Natural killer cell (primary cell): Measurements from ENCODE around the gene OOSP3. TPM values are rescaled to one million over a fixed set of nuclear protein-coding genes. Genes with fewer than 3 reads are reported as not detected.

Experiments
- ATAC-seq, 3 donors: fragments of 150-1000 bp in 2 of 3; fragments of 200-7000 bp in 1 of 3; cut with Tn5 transposase; 1 replicate in 1 of 3; 2 replicates in 2 of 3; pipeline ENCODE4 v1.10.0; 2021; ENCODE audit warnings: mild to moderate bottlenecking in 2 of 3, moderate library complexity in 2 of 3
- DNase-seq, 2 donors: peaks; one replicate each; pipeline versions ENCODE4 v3.0.0 to v3.0.0-alpha.2; 2013 to 2021; ENCODE audit warnings: mixed read lengths in 1 of 2
- H3K27ac ChIP-seq: one replicate; pipeline ENCODE4 v1.5.1; 2013; ENCODE audit warnings: mild to moderate bottlenecking, low read length
- H3K27me3 ChIP-seq: one replicate; pipeline ENCODE4 v1.6.1; 2013; ENCODE audit warnings: low read length; ENCODE audit not compliant: control insufficient read depth, insufficient read depth
- H3K36me3 ChIP-seq: one replicate; pipeline ENCODE4 v1.6.1; 2013; ENCODE audit warnings: low read length; ENCODE audit not compliant: control insufficient read depth, insufficient read depth
- H3K4me1 ChIP-seq: one replicate; pipeline ENCODE4 v1.6.1; 2013; ENCODE audit warnings: low read length; ENCODE audit not compliant: control insufficient read depth, insufficient read depth
- H3K4me3 ChIP-seq: one replicate; pipeline ENCODE4 v1.5.1; 2013; ENCODE audit warnings: low read length
- H3K9me3 ChIP-seq: one replicate; pipeline ENCODE4 v1.6.1; 2013; ENCODE audit warnings: low read length; ENCODE audit not compliant: control insufficient read depth, insufficient read depth
- H3K27ac Mint-ChIP-seq, 2 donors: one replicate each; pipeline ENCODE4 v1.8.0; 2022; ENCODE audit warnings: mild to moderate bottlenecking in 2 of 2, mixed read lengths in 2 of 2, moderate library complexity in 1 of 2
- H3K27me3 Mint-ChIP-seq, 2 donors: one replicate each; pipeline ENCODE4 v1.8.0; 2022; ENCODE audit warnings: low read depth in 2 of 2, mixed read lengths in 2 of 2
- H3K36me3 Mint-ChIP-seq: one replicate; pipeline ENCODE4 v1.8.0; 2022; ENCODE audit warnings: mixed read lengths
- H3K4me1 Mint-ChIP-seq, 2 donors: one replicate each; pipeline ENCODE4 v1.8.0; 2022; ENCODE audit warnings: mixed read lengths in 2 of 2
- H3K4me3 Mint-ChIP-seq: one replicate; pipeline ENCODE4 v1.8.0; 2022; ENCODE audit warnings: mild to moderate bottlenecking, moderate library complexity, mixed read lengths
- H3K9me3 Mint-ChIP-seq, 2 donors: one replicate each; pipeline ENCODE4 v1.8.0; 2022; ENCODE audit warnings: mixed read lengths in 2 of 2
- CTCF ChIP-seq: fragments of 200-600 bp; IDR thresholded peaks from one replicate; pipeline ENCODE4 v1.8.0; 2022; ENCODE audit warnings: antibody characterized with exemption
- WGBS: methylation state at CpG from one replicate; pipeline ENCODE4 v1.1.7; 2013; ENCODE audit warnings: missing lambda C conversion rate; ENCODE audit not compliant: insufficient coverage; 5-methylcytosine and 5-hydroxymethylcytosine counted together
- intact Hi-C: fragments of 100-400 bp; cut with micrococcal nuclease; formaldehyde crosslinking; loops from one replicate; pipeline ENCODE4 v1.14.2; 2022
- total RNA-seq, 4 donors: library from RNA; stranded (reverse); fragments of 120-200 nt in 1 of 4; gene quantifications; one replicate each; pipeline versions ENCODE4 v1.2.3 to v1.2.4, GENCODE V29; 2013 to 2022

The OOSP3 gene
- total RNA-seq, 3 donors from 2014 or later (not counting 1 experiment from before 2014, with no cell fraction given), result not detected

DNA sequence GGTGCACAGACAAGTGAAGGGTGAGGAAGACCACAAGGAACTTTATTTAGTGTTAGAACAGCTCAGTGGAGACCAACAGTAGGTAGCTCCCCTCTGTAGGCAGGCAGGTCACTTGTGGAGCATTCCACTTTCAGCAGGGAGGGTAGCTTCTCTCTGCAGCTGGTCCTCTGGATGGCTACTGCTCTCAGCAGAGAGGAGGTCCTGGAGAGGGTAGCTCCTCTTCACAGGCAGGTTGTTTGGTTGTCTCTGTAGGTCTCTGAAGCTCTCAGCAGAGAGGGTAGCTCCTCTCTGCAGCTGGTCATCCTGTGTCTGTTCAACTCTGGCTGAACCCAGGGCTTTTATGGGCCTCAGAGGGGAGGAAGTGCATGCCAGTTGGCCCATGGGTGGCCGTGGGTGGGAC lies 53.1 kb downstream of the OOSP3 start:
- no peaks in the 10 kb centered on the region for H3K27me3 ChIP-seq
- ATAC-seq (no peak), DNase-seq (no peak)
- Mint-ChIP-seq H3K27me3 (peaks cover 0 to 2% of the 10 kb centered on the region in 2 donors), H3K27ac (no peak overlapping the region), H3K9me3 (peaks cover 3 to 7% of the 10 kb centered on the region in 2 donors), H3K4me1 (no peaks in the 10 kb centered on the region), H3K4me3 (no peak overlapping the region), H3K36me3 (peaks cover 5% of the 10 kb centered on the region)
- peaks cover 12% of the 10 kb centered on the region for H3K9me3 ChIP-seq
- no peaks in the 10 kb centered on the region for H3K4me1 ChIP-seq
- H3K27ac ChIP-seq, result no peak overlapping the region
- H3K36me3 ChIP-seq, result no peaks in the 10 kb centered on the region
- WGBS, result 70% methylated on average over 1 of the region's 1 CpG
- H3K4me3 ChIP-seq, result no peak overlapping the region
- no peak for TF ChIP-seq CTCF
- intact Hi-C loops, result no loop called here

GRCh38 chr11:59938132-59938531 lies 59.5 kb downstream of the OOSP3 start, which contains the start of gene OOSP1:
TSS of gene OOSP1 (plus strand) at chr11:59938432. CDS start at chr11:59938455, 23 bp downstream.
- Mint-ChIP-seq H3K4me3 (no peak within 1 kb of the TSS), H3K36me3 (no peaks in the 10 kb centered on the region), H3K9me3 (peaks cover 2% of the 10 kb centered on the region in 2 donors), H3K27me3 (peaks cover 0 to 9% of the 10 kb centered on the region in 2 donors), H3K4me1 (peaks cover 0 to 4% of the 10 kb centered on the region in 2 donors), H3K27ac (no peak within 1 kb of the TSS)
- H3K9me3 ChIP-seq, result no peaks in the 10 kb centered on the region
- no peaks in the 10 kb centered on the region for H3K36me3 ChIP-seq
- intact Hi-C loops, result no loop called here
- H3K27me3 ChIP-seq, result no peaks in the 10 kb centered on the region
- no peak within 1 kb of the TSS for H3K4me3 ChIP-seq
- DNase-seq (no peak), ATAC-seq (no peak)
- no peak within 1 kb of the TSS for H3K27ac ChIP-seq
- no peak for TF ChIP-seq CTCF
- WGBS, result 63% methylated on average over 1 of the region's 2 CpGs
- H3K4me1 ChIP-seq, result no peaks in the 10 kb centered on the region

DNA sequence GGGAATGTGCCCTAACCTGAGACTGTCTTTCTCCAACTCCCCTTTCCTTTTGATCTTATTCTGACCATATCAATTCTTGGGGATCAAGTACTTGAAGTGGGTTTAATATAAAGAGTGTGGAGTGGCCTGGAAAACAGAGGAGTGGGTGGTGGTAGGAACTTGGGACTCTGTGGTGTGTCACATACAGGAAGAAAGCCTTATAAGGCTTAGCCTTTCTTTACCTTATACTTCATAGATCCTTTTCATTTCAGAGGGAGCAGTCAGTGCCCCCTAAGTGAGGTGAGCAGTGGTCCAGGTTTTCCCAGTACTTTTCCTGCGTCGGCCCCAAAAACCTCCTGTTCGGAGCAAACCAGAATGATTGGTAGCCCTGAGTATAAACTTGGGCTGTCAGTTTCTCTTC lies 60.1 kb downstream of the OOSP3 start:
- 92% methylated on average over 3 of the region's 3 CpGs for WGBS
- Histone ChIP-seq H3K36me3 (no peaks in the 10 kb centered on the region), H3K4me3 (no peak overlapping the region), H3K9me3 (no peaks in the 10 kb centered on the region), H3K27me3 (no peaks in the 10 kb centered on the region), H3K4me1 (no peaks in the 10 kb centered on the region), H3K27ac (no peak overlapping the region)
- no peak for DNase-seq
- Mint-ChIP-seq H3K9me3 (peaks cover 2% of the 10 kb centered on the region in 2 donors), H3K4me3 (no peak overlapping the region), H3K4me1 (peaks cover 0 to 4% of the 10 kb centered on the region in 2 donors), H3K27me3 (peaks cover 0 to 9% of the 10 kb centered on the region in 2 donors), H3K36me3 (no peaks in the 10 kb centered on the region), H3K27ac (no peak overlapping the region)
- intact Hi-C loops, result no loop called here
- TF ChIP-seq CTCF, result no peak
- no peak for ATAC-seq

DNA sequence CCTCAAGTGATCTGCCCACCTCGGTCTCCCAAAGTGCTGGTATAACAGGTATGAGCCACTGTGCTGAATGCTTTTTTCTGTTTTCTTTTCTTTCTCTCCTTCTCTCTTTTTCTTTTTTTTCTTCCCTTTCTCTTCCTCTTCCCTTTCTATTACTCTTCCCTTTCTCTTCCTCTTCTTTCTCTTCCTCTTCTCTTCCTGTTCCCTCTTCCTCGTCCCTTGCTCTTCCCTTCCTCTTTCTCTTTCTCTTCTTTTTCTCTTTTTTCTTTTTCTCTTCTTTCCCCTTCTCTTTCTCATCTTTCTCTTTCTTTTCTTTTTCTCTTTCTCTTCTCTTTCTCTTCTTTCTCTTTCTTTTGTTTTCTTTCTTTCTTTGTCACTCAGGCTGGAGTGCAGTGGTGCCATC lies 60.9 kb downstream of the OOSP3 start:
- Mint-ChIP-seq H3K36me3 (no peaks in the 10 kb centered on the region), H3K9me3 (peaks cover 2% of the 10 kb centered on the region in 2 donors), H3K27me3 (peaks cover 0 to 12% of the 10 kb centered on the region in 2 donors), H3K4me3 (no peak overlapping the region), H3K27ac (no peak overlapping the region), H3K4me1 (peaks cover 0 to 4% of the 10 kb centered on the region in 2 donors)
- H3K36me3 ChIP-seq, result no peaks in the 10 kb centered on the region
- H3K4me1 ChIP-seq, result no peaks in the 10 kb centered on the region
- TF ChIP-seq CTCF, result peak; percentile 15
- ATAC-seq (no peak), DNase-seq (no peak)
- WGBS, result 87% methylated on average over 2 of the region's 2 CpGs
- no peaks in the 10 kb centered on the region for H3K27me3 ChIP-seq
- H3K9me3 ChIP-seq, result no peaks in the 10 kb centered on the region
- intact Hi-C loops, result no loop called here
- no peak overlapping the region for H3K4me3 ChIP-seq
- no peak overlapping the region for H3K27ac ChIP-seq
